ENCODE results near the gene DUSP28. TPM values are rescaled to one million over a fixed set of nuclear protein-coding genes. Genes with fewer than 3 reads are reported as not detected.

The DUSP28 gene
- total and polyA plus RNA-seq, 2 donors: 7.2 to 9.0 TPM

DNA sequence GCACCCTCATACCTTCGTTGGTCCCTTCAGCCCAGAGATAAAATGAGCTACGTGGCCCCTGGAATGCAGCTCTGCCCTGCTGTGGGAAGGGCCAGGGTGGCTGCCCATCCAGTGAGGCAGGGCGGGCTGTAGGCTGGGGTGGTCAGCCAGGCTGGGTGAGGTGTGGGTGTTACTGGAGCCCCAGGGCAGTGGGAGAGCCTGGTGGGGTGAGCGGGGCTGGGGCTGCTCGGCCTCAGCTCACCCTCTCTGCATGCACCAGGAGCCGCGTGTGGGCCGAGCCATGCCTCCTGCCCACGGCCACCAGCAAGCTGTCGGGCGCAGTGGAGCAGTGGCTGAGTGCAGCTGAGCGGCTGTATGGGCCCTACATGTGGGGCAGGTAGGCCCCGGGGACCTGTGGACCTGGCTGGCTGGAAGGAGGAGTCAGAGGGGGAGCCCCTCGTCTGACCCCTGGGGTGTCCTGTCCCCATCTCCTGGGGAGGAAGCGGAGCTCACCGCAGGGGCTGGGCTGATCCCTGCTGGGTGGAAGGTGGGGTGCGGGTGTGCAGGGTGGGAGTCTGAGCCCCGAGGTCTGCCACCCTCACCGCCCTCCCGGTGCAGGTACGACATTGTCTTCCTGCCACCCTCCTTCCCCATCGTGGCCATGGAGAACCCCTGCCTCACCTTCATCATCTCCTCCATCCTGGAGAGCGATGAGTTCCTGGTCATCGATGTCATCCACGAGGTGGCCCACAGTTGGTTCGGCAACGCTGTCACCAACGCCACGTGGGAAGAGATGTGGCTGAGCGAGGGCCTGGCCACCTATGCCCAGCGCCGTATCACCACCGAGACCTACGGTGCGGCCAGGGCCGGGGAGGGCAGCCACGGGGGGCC, 13.6 kb downstream of the DUSP28 start:
- no peak overlapping the region for H3K4me3 ChIP-seq (ENCODE audit: low read length in 2 of 2)
- no peak for DNase-seq (ENCODE audit: low read depth in 6 of 9, low spot score in 9 of 9)
- peaks cover 12 to 13% of the 10 kb centered on the region in 2 donors for H3K4me1 ChIP-seq (ENCODE audit: control insufficient read depth in 2 of 2, insufficient read depth in 2 of 2, low read length in 2 of 2)
- H3K27ac ChIP-seq (ENCODE audit: low read depth in 1 of 2, low read length in 1 of 2): no peak overlapping the region
- H3K9me3 ChIP-seq (ENCODE audit: control insufficient read depth in 2 of 2, insufficient read depth in 1 of 2, low read length in 1 of 2): no peaks in the 10 kb centered on the region
- no peaks in the 10 kb centered on the region for H3K27me3 ChIP-seq (ENCODE audit: control insufficient read depth in 2 of 2, insufficient read depth in 1 of 2, low read length in 1 of 2)
- H3K36me3 ChIP-seq (ENCODE audit: control insufficient read depth in 2 of 2, insufficient read depth in 2 of 2, low read length in 1 of 2): peaks cover 43 to 63% of the 10 kb centered on the region in 2 donors
- WGBS: 97% methylated on average over 37 of the region's 37 CpGs

DNA sequence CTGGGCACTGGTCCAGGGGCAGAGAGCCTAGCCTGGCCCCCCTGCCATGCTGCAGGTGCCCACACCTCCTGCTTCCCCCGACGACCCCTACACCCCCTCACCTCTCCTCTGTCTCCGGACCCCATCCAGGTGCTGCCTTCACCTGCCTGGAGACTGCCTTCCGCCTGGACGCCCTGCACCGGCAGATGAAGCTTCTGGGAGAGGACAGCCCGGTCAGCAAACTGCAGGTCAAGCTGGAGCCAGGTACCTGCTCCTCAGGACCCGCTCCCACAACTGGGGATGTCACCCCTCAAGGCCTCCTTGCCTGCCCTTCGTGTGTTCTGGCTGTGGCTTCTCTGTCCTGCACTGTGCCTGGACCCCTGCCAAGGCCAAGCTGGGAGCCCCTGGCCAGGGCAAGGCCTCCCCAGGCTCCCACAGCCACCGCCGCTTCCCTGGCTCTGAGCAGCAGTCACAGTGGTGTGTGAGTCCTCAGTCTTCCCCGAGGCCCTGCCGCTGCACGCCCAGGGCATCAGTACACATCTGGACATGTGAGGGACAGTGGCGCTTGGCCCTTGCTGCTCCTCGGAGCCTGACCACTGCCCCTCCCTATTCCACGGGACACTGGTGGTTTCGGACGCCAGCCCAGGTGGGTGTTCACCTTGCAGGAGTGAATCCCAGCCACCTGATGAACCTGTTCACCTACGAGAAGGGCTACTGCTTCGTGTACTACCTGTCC, 14.4 kb downstream of the DUSP28 start:
- Histone ChIP-seq H3K4me1 (ENCODE audit: control insufficient read depth in 2 of 2, insufficient read depth in 2 of 2, low read length in 2 of 2) (peaks cover 12% of the 10 kb centered on the region in 2 donors), H3K36me3 (ENCODE audit: control insufficient read depth in 2 of 2, insufficient read depth in 2 of 2, low read length in 1 of 2) (peaks cover 50 to 70% of the 10 kb centered on the region in 2 donors), H3K4me3 (ENCODE audit: low read length in 2 of 2) (no peak overlapping the region), H3K27me3 (ENCODE audit: control insufficient read depth in 2 of 2, insufficient read depth in 1 of 2, low read length in 1 of 2) (no peaks in the 10 kb centered on the region), H3K9me3 (ENCODE audit: control insufficient read depth in 2 of 2, insufficient read depth in 1 of 2, low read length in 1 of 2) (no peaks in the 10 kb centered on the region), H3K27ac (ENCODE audit: low read depth in 1 of 2, low read length in 1 of 2) (no peak overlapping the region)
- DNase-seq (ENCODE audit: low read depth in 6 of 9, low spot score in 9 of 9): no peak
- WGBS: 95% methylated on average over 21 of the region's 21 CpGs

DNA sequence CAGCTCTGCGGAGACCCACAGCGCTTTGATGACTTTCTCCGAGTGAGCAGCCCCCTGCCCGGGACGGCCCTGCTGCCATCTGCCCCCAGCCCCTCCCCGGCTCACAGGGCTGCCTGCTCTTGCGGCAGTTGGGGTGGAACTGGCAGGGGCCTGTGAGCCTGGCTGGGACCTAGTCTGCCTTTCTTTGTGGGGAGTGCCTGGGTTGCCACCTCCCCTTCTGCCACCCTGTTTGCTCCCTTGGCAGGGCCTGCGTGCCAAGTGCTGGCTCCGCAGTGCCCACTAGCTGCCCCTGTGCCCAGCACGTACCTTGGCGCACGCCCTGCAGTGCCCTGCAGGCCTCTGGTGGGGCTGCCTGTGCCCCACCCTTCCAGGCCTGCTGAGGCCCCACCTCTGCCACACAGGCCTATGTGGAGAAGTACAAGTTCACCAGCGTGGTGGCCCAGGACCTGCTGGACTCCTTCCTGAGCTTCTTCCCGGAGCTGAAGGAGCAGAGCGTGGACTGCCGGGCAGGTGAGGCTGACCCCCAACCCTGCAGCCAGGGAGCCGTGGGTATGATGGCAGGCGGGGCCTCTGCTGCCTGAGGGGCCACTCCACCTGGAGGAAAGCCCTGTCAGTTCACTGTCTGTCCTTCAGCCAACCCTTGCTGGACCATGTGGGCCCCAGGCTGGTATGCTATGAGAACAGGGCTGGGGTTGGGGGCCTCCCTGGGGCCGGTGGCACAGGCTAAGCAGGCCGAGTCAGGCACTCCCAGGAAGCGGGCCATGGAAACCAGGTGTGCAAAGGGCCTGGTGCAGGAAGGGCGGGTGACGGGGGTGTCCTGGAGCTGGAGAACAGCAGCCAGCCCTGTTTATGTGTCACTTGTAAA, 15.2 kb downstream of the DUSP28 start:
- no peak overlapping the region for H3K4me3 ChIP-seq (ENCODE audit: low read length in 2 of 2)
- no peak for DNase-seq (ENCODE audit: low read depth in 6 of 9, low spot score in 9 of 9)
- H3K36me3 ChIP-seq (ENCODE audit: control insufficient read depth in 2 of 2, insufficient read depth in 2 of 2, low read length in 1 of 2): peaks cover 53 to 70% of the 10 kb centered on the region in 2 donors
- peaks cover 4 to 13% of the 10 kb centered on the region in 2 donors for H3K4me1 ChIP-seq (ENCODE audit: control insufficient read depth in 2 of 2, insufficient read depth in 2 of 2, low read length in 2 of 2)
- H3K9me3 ChIP-seq (ENCODE audit: control insufficient read depth in 2 of 2, insufficient read depth in 1 of 2, low read length in 1 of 2): no peaks in the 10 kb centered on the region
- WGBS: 95% methylated on average over 23 of the region's 23 CpGs
- H3K27ac ChIP-seq (ENCODE audit: low read depth in 1 of 2, low read length in 1 of 2): no peak overlapping the region
- H3K27me3 ChIP-seq (ENCODE audit: control insufficient read depth in 2 of 2, insufficient read depth in 1 of 2, low read length in 1 of 2): no peaks in the 10 kb centered on the region

DNA sequence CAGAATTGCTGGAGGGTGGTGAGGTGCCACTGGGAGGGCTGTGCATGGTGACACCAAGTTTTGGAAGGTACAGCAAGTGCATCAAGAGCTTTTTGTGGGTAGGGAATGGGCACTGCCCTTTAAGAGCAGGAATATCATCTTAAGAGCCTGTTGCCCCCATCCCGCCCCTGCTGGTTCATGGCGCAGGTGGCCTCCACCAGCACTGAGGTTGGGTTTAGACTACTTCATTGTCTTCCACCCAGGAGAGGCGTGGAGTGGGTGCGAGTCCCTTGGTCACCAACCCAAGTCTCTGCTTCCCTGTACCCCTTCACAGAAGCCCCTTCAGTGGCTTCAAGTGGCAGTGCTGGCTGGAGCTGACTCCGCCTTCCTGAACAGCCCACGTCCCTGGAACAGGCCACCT, 15.9 kb downstream of the DUSP28 start:
- Histone ChIP-seq H3K4me1 (ENCODE audit: control insufficient read depth in 2 of 2, insufficient read depth in 2 of 2, low read length in 2 of 2) (peaks cover 3 to 14% of the 10 kb centered on the region in 2 donors), H3K4me3 (ENCODE audit: low read length in 2 of 2) (no peak overlapping the region), H3K27ac (ENCODE audit: low read depth in 1 of 2, low read length in 1 of 2) (no peak overlapping the region), H3K36me3 (ENCODE audit: control insufficient read depth in 2 of 2, insufficient read depth in 2 of 2, low read length in 1 of 2) (peaks cover 53 to 70% of the 10 kb centered on the region in 2 donors), H3K9me3 (ENCODE audit: control insufficient read depth in 2 of 2, insufficient read depth in 1 of 2, low read length in 1 of 2) (no peaks in the 10 kb centered on the region), H3K27me3 (ENCODE audit: control insufficient read depth in 2 of 2, insufficient read depth in 1 of 2, low read length in 1 of 2) (no peaks in the 10 kb centered on the region)
- WGBS: 91% methylated on average over 6 of the region's 6 CpGs
- DNase-seq (ENCODE audit: low read depth in 6 of 9, low spot score in 9 of 9): no peak

DNA sequence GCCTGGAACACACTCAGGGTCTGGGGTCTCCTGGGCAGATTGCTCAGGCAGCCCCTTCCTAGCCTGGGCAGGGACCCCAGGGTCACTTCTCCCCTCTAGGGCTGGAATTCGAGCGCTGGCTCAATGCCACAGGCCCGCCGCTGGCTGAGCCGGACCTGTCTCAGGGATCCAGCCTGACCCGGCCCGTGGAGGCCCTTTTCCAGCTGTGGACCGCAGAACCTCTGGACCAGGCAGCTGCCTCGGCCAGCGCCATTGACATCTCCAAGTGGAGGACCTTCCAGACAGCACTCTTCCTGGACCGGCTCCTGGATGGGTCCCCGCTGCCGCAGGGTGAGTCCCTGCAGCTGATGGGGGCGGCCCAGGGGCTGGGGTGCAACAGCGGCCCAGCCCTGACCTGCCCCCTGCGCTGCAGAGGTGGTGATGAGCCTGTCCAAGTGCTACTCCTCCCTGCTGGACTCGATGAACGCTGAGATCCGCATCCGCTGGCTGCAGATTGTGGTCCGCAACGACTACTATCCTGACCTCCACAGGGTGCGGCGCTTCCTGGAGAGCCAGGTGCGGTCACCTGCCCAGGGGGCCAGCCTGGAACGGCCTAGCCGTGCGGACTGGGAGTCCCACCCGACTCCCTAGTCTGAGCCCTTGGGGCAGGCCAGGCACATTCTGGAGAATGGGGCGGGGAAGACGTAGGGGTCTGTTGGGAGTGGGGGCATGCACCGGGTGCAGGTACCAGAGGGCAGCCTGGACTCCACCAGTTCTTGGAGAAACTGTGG, 16.5 kb downstream of the DUSP28 start:
- no peak overlapping the region for H3K4me3 ChIP-seq (ENCODE audit: low read length in 2 of 2)
- H3K4me1 ChIP-seq (ENCODE audit: control insufficient read depth in 2 of 2, insufficient read depth in 2 of 2, low read length in 2 of 2): peaks cover 3 to 14% of the 10 kb centered on the region in 2 donors
- H3K27ac ChIP-seq (ENCODE audit: low read depth in 1 of 2, low read length in 1 of 2): no peak overlapping the region
- 97% methylated on average over 32 of the region's 32 CpGs for WGBS
- no peak for DNase-seq (ENCODE audit: low read depth in 6 of 9, low spot score in 9 of 9)
- no peaks in the 10 kb centered on the region for H3K27me3 ChIP-seq (ENCODE audit: control insufficient read depth in 2 of 2, insufficient read depth in 1 of 2, low read length in 1 of 2)
- H3K36me3 ChIP-seq (ENCODE audit: control insufficient read depth in 2 of 2, insufficient read depth in 2 of 2, low read length in 1 of 2): peaks cover 53 to 70% of the 10 kb centered on the region in 2 donors
- no peaks in the 10 kb centered on the region for H3K9me3 ChIP-seq (ENCODE audit: control insufficient read depth in 2 of 2, insufficient read depth in 1 of 2, low read length in 1 of 2)

DNA sequence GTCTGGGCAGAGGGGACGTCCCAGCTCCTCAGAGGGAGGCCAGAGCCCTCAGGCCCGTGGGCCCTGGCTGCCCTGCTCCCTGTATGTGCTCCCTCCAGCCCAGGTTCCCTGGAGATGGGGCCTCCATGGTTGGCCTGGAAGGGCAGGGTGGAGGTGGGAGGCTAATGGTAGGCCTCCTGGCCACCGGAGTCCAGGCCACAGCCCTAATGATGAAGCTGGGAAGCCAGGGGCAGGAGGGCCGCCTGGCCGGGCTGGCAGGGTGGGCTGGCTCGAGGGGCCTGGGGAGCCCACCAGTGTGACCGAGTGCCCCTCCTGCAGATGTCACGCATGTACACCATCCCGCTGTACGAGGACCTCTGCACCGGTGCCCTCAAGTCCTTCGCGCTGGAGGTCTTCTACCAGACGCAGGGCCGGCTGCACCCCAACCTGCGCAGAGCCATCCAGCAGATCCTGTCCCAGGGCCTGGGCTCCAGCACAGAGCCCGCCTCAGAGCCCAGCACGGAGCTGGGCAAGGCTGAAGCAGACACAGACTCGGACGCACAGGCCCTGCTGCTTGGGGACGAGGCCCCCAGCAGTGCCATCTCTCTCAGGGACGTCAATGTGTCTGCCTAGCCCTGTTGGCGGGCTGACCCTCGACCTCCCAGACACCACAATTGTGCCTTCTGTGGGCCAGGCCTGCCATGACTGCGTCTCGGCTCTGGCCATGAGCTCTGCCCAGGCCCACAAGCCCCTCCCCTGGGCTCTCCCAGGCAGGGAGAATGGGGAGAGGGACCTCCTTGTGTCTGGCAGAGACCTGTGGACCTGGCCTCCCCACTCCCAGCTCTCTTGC, 17.3 kb downstream of the DUSP28 start:
- peaks cover 53 to 63% of the 10 kb centered on the region in 2 donors for H3K36me3 ChIP-seq (ENCODE audit: control insufficient read depth in 2 of 2, insufficient read depth in 2 of 2, low read length in 1 of 2)
- no peak overlapping the region for H3K27ac ChIP-seq (ENCODE audit: low read depth in 1 of 2, low read length in 1 of 2)

DNA sequence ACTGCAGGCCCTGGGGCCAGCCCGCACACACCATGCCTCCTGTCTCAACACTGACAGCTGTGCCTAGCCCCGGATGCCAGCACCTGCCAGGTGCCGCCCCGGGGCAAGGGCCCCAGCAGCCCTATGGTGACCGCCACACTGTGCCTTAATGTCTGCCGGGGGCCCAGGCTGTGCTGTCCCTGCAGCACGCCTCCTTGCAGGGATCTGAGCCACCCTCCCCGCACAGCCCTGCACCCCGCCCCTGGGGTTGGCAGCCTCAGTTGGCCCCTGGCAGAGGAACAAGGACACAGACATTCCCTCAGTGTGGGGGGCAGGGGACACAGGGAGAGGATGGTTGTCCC, 17.9 kb downstream of the DUSP28 start:
- DNase-seq (ENCODE audit: low read depth in 6 of 9, low spot score in 9 of 9): no peak
- H3K9me3 ChIP-seq (ENCODE audit: control insufficient read depth in 2 of 2, insufficient read depth in 1 of 2, low read length in 1 of 2): no peaks in the 10 kb centered on the region
- H3K4me3 ChIP-seq (ENCODE audit: low read length in 2 of 2): no peak overlapping the region
- no peak overlapping the region for H3K27ac ChIP-seq (ENCODE audit: low read depth in 1 of 2, low read length in 1 of 2)
- 99% methylated on average over 9 of the region's 9 CpGs for WGBS
- no peaks in the 10 kb centered on the region for H3K27me3 ChIP-seq (ENCODE audit: control insufficient read depth in 2 of 2, insufficient read depth in 1 of 2, low read length in 1 of 2)
- peaks cover 3 to 14% of the 10 kb centered on the region in 2 donors for H3K4me1 ChIP-seq (ENCODE audit: control insufficient read depth in 2 of 2, insufficient read depth in 2 of 2, low read length in 2 of 2)
- peaks cover 54 to 61% of the 10 kb centered on the region in 2 donors for H3K36me3 ChIP-seq (ENCODE audit: control insufficient read depth in 2 of 2, insufficient read depth in 2 of 2, low read length in 1 of 2)

More for the DNA sequence above, 17.3 kb downstream of the DUSP28 start:
- no peak overlapping the region for H3K4me3 ChIP-seq (ENCODE audit: low read length in 2 of 2)
- H3K9me3 ChIP-seq (ENCODE audit: control insufficient read depth in 2 of 2, insufficient read depth in 1 of 2, low read length in 1 of 2): no peaks in the 10 kb centered on the region
- H3K4me1 ChIP-seq (ENCODE audit: control insufficient read depth in 2 of 2, insufficient read depth in 2 of 2, low read length in 2 of 2): peaks cover 3 to 14% of the 10 kb centered on the region in 2 donors
- 98% methylated on average over 26 of the region's 26 CpGs for WGBS
- no peak for DNase-seq (ENCODE audit: low read depth in 6 of 9, low spot score in 9 of 9)
- no peaks in the 10 kb centered on the region for H3K27me3 ChIP-seq (ENCODE audit: control insufficient read depth in 2 of 2, insufficient read depth in 1 of 2, low read length in 1 of 2)

DNA sequence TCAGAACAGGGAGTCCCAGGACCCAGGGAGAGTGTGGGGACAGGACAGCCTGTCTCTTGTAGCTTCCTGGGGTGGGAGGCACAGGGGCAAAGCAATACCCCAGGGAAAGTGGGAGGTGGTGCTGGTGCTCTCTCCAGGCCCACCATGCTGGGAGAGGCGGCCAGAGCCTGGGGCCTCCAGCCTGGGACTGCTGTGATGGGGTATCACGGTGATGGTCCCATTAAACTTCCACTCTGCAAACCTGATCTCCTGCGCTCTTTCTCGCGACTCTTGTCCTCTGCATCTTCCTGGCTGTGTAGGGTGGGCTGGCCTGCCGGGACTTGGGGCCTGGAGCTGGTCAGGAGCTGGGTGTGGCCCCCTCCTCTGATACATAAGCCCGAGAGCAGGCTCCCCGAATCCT, 18.3 kb downstream of the DUSP28 start:
- no peaks in the 10 kb centered on the region for H3K9me3 ChIP-seq (ENCODE audit: control insufficient read depth in 2 of 2, insufficient read depth in 1 of 2, low read length in 1 of 2)
- peak overlapping the region in 1 of 2 donors; percentile 9 for H3K27ac ChIP-seq (ENCODE audit: low read depth in 1 of 2, low read length in 1 of 2)
- WGBS: 96% methylated on average over 8 of the region's 8 CpGs
- peaks cover 55 to 59% of the 10 kb centered on the region in 2 donors for H3K36me3 ChIP-seq (ENCODE audit: control insufficient read depth in 2 of 2, insufficient read depth in 2 of 2, low read length in 1 of 2)
- H3K27me3 ChIP-seq (ENCODE audit: control insufficient read depth in 2 of 2, insufficient read depth in 1 of 2, low read length in 1 of 2): no peaks in the 10 kb centered on the region
- DNase-seq (ENCODE audit: low read depth in 6 of 9, low spot score in 9 of 9): no peak
- no peak overlapping the region for H3K4me3 ChIP-seq (ENCODE audit: low read length in 2 of 2)
- H3K4me1 ChIP-seq (ENCODE audit: control insufficient read depth in 2 of 2, insufficient read depth in 2 of 2, low read length in 2 of 2): peaks cover 3 to 14% of the 10 kb centered on the region in 2 donors
